CD14-positive monocyte (primary cell): ENCODE data around the gene LDLR. TPM values are rescaled to one million over a fixed set of nuclear protein-coding genes. Genes with fewer than 3 reads are reported as not detected.

Experiments used
- DNase-seq, 3 donors: peaks; one replicate each; pipeline ENCODE4 v3.0.0-alpha.2; 2011 to 2022
- H2AFZ ChIP-seq: 2 replicates; pipeline ENCODE4 v1.6.0; 2012; ENCODE audit warnings: mild to moderate bottlenecking, low read depth, low read length, inconsistent platforms; ENCODE audit not compliant: insufficient read depth, poor library complexity, severe bottlenecking
- H3K27ac ChIP-seq, 2 donors: 1 replicate in 1 of 2; 2 replicates in 1 of 2; pipeline ENCODE4 v1.5.1; 2012 to 2013; ENCODE audit warnings: low read length in 2 of 2, control low read depth in 1 of 2, inconsistent platforms in 1 of 2, low read depth in 1 of 2, mild to moderate bottlenecking in 1 of 2
- H3K27me3 ChIP-seq, 2 donors: one replicate each; pipeline versions ENCODE4 v1.6.0 to v1.6.1; 2011 to 2013; ENCODE audit warnings: low read length in 2 of 2; ENCODE audit not compliant: control insufficient read depth in 2 of 2, insufficient read depth in 2 of 2
- H3K36me3 ChIP-seq, 2 donors: replicated peaks in 1 of 2; 1 replicate in 1 of 2; 2 replicates in 1 of 2; pipeline versions ENCODE4 v1.5.1 to v1.6.1; 2012 to 2013; ENCODE audit warnings: low read length in 2 of 2, control low read depth in 1 of 2, inconsistent platforms in 1 of 2, mild to moderate bottlenecking in 1 of 2; ENCODE audit not compliant: insufficient read depth in 2 of 2, control insufficient read depth in 1 of 2
- H3K4me1 ChIP-seq, 2 donors: 1 replicate in 1 of 2; 2 replicates in 1 of 2; pipeline versions ENCODE4 v1.5.1 to v1.6.1; 2012 to 2013; ENCODE audit warnings: low read length in 2 of 2, control low read depth in 1 of 2, inconsistent platforms in 1 of 2, mild to moderate bottlenecking in 1 of 2, moderate library complexity in 1 of 2; ENCODE audit not compliant: insufficient read depth in 2 of 2, control insufficient read depth in 1 of 2
- H3K4me2 ChIP-seq: replicated peaks from 2 replicates; pipeline ENCODE3; 2012; ENCODE audit warnings: low read length, moderate library complexity, mild to moderate bottlenecking; ENCODE audit not compliant: poor library complexity, severe bottlenecking; ENCODE audit errors: extremely low read depth
- H3K4me3 ChIP-seq, 3 experiments: fragments of 200-600 bp in 1 of 3; sonication (generic) in 1 of 3; replicated peaks in 1 of 3; 1 replicate in 2 of 3; 2 replicates in 1 of 3; pipeline ENCODE4 v1.5.1; 2011 to 2013; ENCODE audit warnings: low read length in 3 of 3, mild to moderate bottlenecking in 3 of 3, control low read depth in 2 of 3, low read depth in 2 of 3, inconsistent platforms in 1 of 3, moderate library complexity in 1 of 3
- H3K79me2 ChIP-seq: 2 replicates; pipeline ENCODE4 v1.6.0; 2012; ENCODE audit warnings: mild to moderate bottlenecking, control low read depth, inconsistent platforms, low read length, moderate library complexity; ENCODE audit not compliant: insufficient read depth
- H3K9ac ChIP-seq: 2 replicates; pipeline ENCODE4 v1.6.0; 2017; ENCODE audit warnings: low read length, mild to moderate bottlenecking; ENCODE audit not compliant: insufficient read depth, poor library complexity, severe bottlenecking
- H3K9me3 ChIP-seq, 2 donors: replicated peaks in 1 of 2; 1 replicate in 1 of 2; 2 replicates in 1 of 2; pipeline versions ENCODE4 v1.5.1 to v1.6.1; 2012 to 2013; ENCODE audit warnings: low read length in 2 of 2, control low read depth in 1 of 2; ENCODE audit not compliant: control insufficient read depth in 1 of 2, insufficient read depth in 1 of 2
- H4K20me1 ChIP-seq: 2 replicates; pipeline ENCODE4 v1.6.0; 2012; ENCODE audit warnings: mild to moderate bottlenecking, low read length, control low read depth, moderate library complexity; ENCODE audit not compliant: insufficient read depth
- H3K27ac Mint-ChIP-seq, 7 donors: one replicate each; pipeline ENCODE4 v1.8.0; 2020; ENCODE audit warnings: mild to moderate bottlenecking in 7 of 7, mixed read lengths in 7 of 7, moderate library complexity in 6 of 7, inconsistent platforms in 2 of 7
- H3K27me3 Mint-ChIP-seq, 3 donors: one replicate each; pipeline ENCODE4 v1.8.0; 2021 to 2022; ENCODE audit warnings: low read depth in 3 of 3, mild to moderate bottlenecking in 3 of 3, mixed read lengths in 3 of 3, moderate library complexity in 3 of 3, inconsistent platforms in 1 of 3
- H3K36me3 Mint-ChIP-seq, 2 donors: one replicate each; pipeline ENCODE4 v1.8.0; 2020; ENCODE audit warnings: mixed read lengths in 2 of 2, inconsistent platforms in 1 of 2, mild to moderate bottlenecking in 1 of 2
- H3K4me1 Mint-ChIP-seq: one replicate; pipeline ENCODE4 v1.8.0; 2020; ENCODE audit warnings: mild to moderate bottlenecking, mixed read lengths
- H3K4me3 Mint-ChIP-seq, 2 donors: one replicate each; pipeline ENCODE4 v1.8.0; 2020; ENCODE audit warnings: mild to moderate bottlenecking in 2 of 2, mixed read lengths in 2 of 2, moderate library complexity in 1 of 2
- H3K9me3 Mint-ChIP-seq, 7 donors: one replicate each; pipeline ENCODE4 v1.8.0; 2020 to 2022; ENCODE audit warnings: mixed read lengths in 7 of 7, mild to moderate bottlenecking in 6 of 7, moderate library complexity in 6 of 7, inconsistent platforms in 2 of 7
- WGBS: methylation state at CpG from one replicate; pipeline ENCODE4 v1.1.5; 2013; ENCODE audit warnings: missing lambda C conversion rate; ENCODE audit not compliant: insufficient coverage; 5-methylcytosine and 5-hydroxymethylcytosine counted together
- intact Hi-C, 2 donors: fragments of 100-400 bp; cut with micrococcal nuclease; formaldehyde crosslinking; loops; one replicate each; pipeline versions ENCODE4 v1.15.0 to v1.15.1; 2023
- polyA plus RNA-seq, 3 donors: library from polyadenylated mRNA; depleted of rRNA in 1 of 3; unstranded in 2 of 3; stranded (reverse) in 1 of 3; fragments of 300-500 nt in 2 of 3; fragments of >200 nt in 1 of 3; fragmentation: Illumina TruSeq in 2 of 3; gene quantifications; 1 replicate in 2 of 3; 2 replicates in 1 of 3; pipeline ENCODE4 v1.2.3, GENCODE V29; 2012 to 2021
- TF ChIP-seq, protein P1 (sequence below): fragments of 200-600 bp; IDR thresholded peaks from one replicate; pipeline ENCODE4 v1.8.0; 2022; ENCODE audit warnings: antibody characterized with exemption, mild to moderate bottlenecking

LDLR gene
- polyA plus RNA-seq, 3 donors: 14.3 to 21.2 (median 19.8) TPM

DNA sequence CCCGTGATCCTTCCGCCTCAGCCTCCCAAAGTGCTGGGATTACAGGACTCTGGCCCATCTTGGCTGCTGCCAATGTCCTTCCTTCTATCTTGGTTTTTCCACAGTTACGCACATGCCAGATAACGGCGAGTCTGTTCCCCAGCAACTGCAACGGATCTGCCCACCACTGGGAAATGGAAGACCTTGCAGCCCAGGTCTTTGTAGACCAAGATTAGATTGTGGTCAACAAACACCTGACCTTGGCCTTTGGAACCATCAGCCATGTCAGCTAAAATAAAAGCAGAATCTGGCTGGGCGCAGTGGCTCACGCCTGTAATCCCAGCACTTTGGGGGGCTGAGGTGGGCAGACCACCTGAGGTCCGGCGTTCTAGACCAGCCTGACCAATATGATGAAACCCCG is 10.4 kb upstream of the LDLR start:
- no peaks in the 10 kb centered on the region for H3K9me3 ChIP-seq
- no peaks in the 10 kb centered on the region for H3K36me3 Mint-ChIP-seq
- no peaks in the 10 kb centered on the region for H3K27me3 ChIP-seq
- H3K9ac ChIP-seq: no peak overlapping the region
- WGBS: 97% methylated on average over 8 of the region's 11 CpGs
- H3K27ac Mint-ChIP-seq: no peak overlapping the region
- peaks cover 25% of the 10 kb centered on the region for H3K4me1 Mint-ChIP-seq
- no peaks in the 10 kb centered on the region for H3K9me3 Mint-ChIP-seq
- no peak overlapping the region for H2AFZ ChIP-seq
- H3K27me3 Mint-ChIP-seq: peaks cover 2 to 13% (median 9%) of the 10 kb centered on the region in 3 donors
- no peak overlapping the region for H3K27ac ChIP-seq
- no peak overlapping the region for H3K4me3 ChIP-seq
- no peak overlapping the region for H3K4me2 ChIP-seq
- H3K4me3 Mint-ChIP-seq: no peak overlapping the region
- peaks cover 20 to 22% of the 10 kb centered on the region in 2 donors for H3K4me1 ChIP-seq
- H4K20me1 ChIP-seq: no peaks in the 10 kb centered on the region
- TF ChIP-seq, protein P1, sequence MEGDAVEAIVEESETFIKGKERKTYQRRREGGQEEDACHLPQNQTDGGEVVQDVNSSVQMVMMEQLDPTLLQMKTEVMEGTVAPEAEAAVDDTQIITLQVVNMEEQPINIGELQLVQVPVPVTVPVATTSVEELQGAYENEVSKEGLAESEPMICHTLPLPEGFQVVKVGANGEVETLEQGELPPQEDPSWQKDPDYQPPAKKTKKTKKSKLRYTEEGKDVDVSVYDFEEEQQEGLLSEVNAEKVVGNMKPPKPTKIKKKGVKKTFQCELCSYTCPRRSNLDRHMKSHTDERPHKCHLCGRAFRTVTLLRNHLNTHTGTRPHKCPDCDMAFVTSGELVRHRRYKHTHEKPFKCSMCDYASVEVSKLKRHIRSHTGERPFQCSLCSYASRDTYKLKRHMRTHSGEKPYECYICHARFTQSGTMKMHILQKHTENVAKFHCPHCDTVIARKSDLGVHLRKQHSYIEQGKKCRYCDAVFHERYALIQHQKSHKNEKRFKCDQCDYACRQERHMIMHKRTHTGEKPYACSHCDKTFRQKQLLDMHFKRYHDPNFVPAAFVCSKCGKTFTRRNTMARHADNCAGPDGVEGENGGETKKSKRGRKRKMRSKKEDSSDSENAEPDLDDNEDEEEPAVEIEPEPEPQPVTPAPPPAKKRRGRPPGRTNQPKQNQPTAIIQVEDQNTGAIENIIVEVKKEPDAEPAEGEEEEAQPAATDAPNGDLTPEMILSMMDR: no peak
- intact Hi-C loops: loop anchor here in 1 of 2 donors (10.0 kb wide), 1 partner anchor 56 kb away; no protein-coding TSS in a partner anchor
- H3K36me3 ChIP-seq: no peaks in the 10 kb centered on the region
- no peaks in the 10 kb centered on the region for H3K79me2 ChIP-seq
- no peak for DNase-seq

- Histone ChIP-seq H3K4me2 (no peak overlapping the region), H3K27ac (no peak overlapping the region), H3K36me3 (no peaks in the 10 kb centered on the region), H3K9me3 (no peaks in the 10 kb centered on the region), H3K4me1 (peaks cover 9 to 11% of the 10 kb centered on the region in 2 donors), H3K4me3 (no peak overlapping the region), H3K9ac (no peak overlapping the region), H4K20me1 (no peaks in the 10 kb centered on the region), H3K79me2 (no peaks in the 10 kb centered on the region), H3K27me3 (no peaks in the 10 kb centered on the region), H2AFZ (no peak overlapping the region)
- H3K27ac Mint-ChIP-seq: no peak overlapping the region
- peaks cover 14% of the 10 kb centered on the region for H3K4me1 Mint-ChIP-seq
- no peaks in the 10 kb centered on the region for H3K36me3 Mint-ChIP-seq
- intact Hi-C loops: loop anchor here (10.0 kb wide), 2 partner anchors 45 to 55 kb away; no protein-coding TSS in a partner anchor
- TF ChIP-seq, protein P1: no peak
- peaks cover 3 to 13% (median 10%) of the 10 kb centered on the region in 3 donors for H3K27me3 Mint-ChIP-seq
- no peak overlapping the region for H3K4me3 Mint-ChIP-seq
- H3K9me3 Mint-ChIP-seq: no peaks in the 10 kb centered on the region
- DNase-seq: no peak
- WGBS: 100% methylated on average over 4 of the region's 9 CpGs
Measured at GRCh38 chr19:11079999-11080398, 9.3 kb upstream of the LDLR start.
